OCI-M1 (cell line): Measurements from ENCODE around the gene SLC38A10.

Experiments used
- DNase-seq: peaks from one replicate; lab custom pipeline; 2025; lab: John Stamatoyannopoulos, UW

Gene SLC38A10

GRCh38 chr17:81298991-81299738, 4.1 kb upstream of the SLC38A10 start:
- DNase-seq: no peak

- DNase-seq: no peak
Observed at GRCh38 chr17:81298325-81298990, 3.4 kb upstream of the SLC38A10 start.

GRCh38 chr17:81295676-81296381, 722 bp upstream of the SLC38A10 start:
- peak; percentile 66 for DNase-seq

GRCh38 chr17:81294512-81295030, 536 bp downstream of the SLC38A10 start:
- peak; percentile 21 for DNase-seq

GRCh38 chr17:81292450-81292849, 2.7 kb downstream of the SLC38A10 start:
- no peak for DNase-seq

- DNase-seq: peak; percentile 21
Observed at GRCh38 chr17:81291662-81292061, 3.4 kb downstream of the SLC38A10 start.

- no peak for DNase-seq
Observed at GRCh38 chr17:81290230-81290629, 4.9 kb downstream of the SLC38A10 start.

GRCh38 chr17:81289627-81290026, 5.5 kb downstream of the SLC38A10 start:
- DNase-seq: no peak

- DNase-seq: no peak
Observed at GRCh38 chr17:81288715-81289114, 6.4 kb downstream of the SLC38A10 start.

- no peak for DNase-seq
Observed at GRCh38 chr17:81287741-81288430, 7.2 kb downstream of the SLC38A10 start.

GRCh38 chr17:81287152-81287551, 8.0 kb downstream of the SLC38A10 start:
- DNase-seq: no peak

GRCh38 chr17:81286491-81287145, 8.5 kb downstream of the SLC38A10 start:
- no peak for DNase-seq

GRCh38 chr17:81285894-81286293, 9.2 kb downstream of the SLC38A10 start:
- no peak for DNase-seq

GRCh38 chr17:81285179-81285878, 9.8 kb downstream of the SLC38A10 start:
- no peak for DNase-seq

- no peak for DNase-seq
Observed at GRCh38 chr17:81282876-81283275, 12.2 kb downstream of the SLC38A10 start.

- DNase-seq: no peak
Observed at GRCh38 chr17:81282141-81282540, 13.0 kb downstream of the SLC38A10 start.

GRCh38 chr17:81280571-81280970, 14.5 kb downstream of the SLC38A10 start:
- DNase-seq: no peak

- DNase-seq: no peak
Observed at GRCh38 chr17:81279278-81280275, 15.5 kb downstream of the SLC38A10 start.

- DNase-seq: no peak
Observed at GRCh38 chr17:81278831-81279230, 16.3 kb downstream of the SLC38A10 start.
